ENCODE measurements around the gene ACAD9.
"Not testable (repeated sequence)": the region's sequence is repeated elsewhere in the genome, so short reads cannot be mapped to it uniquely, and the experiment has no call there.

ACAD9 gene

DNA sequence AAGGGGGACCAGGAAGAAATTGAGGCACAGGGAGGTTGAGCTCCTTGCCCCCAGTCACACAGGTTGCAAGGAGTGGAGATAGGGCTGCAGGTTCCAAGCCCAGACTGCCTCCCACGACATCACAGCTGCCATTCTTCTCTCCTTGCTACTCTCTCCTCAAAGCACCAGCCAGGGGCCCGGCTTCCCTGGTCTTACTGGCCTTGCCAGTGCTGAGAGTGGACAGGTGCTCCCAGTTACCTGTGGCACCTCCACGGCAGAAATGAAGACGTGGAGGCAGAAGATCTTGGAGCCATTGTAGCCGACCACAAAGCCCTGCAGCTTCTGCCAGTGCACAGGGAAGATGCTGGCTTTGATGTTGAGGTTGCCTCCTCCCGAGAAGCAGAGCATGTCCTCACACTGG, 17.9 kb upstream of the ACAD9 start:
- DNase-seq (ENCODE audit: low read depth): no peak

DNA sequence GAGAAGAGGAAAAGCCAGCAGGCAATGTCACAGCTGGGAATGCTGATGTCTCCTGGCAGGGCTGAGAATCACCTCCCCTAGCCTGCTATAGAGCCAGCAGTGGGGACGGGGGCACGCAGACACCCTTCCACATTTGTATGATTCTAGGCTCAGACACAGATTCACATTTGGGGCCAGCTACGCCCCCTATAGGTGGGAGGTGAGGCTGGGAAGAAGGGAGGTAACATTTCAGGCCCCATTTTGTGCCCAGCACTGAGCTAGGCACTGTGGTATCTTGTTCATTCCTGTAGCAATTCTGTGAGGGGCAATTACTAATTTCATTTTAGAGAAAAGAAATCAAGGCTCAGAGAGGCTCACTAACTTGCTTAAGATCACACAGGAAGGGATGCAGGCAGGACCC, 15.9 kb upstream of the ACAD9 start:
- no peak for DNase-seq (ENCODE audit: low read depth)

DNA sequence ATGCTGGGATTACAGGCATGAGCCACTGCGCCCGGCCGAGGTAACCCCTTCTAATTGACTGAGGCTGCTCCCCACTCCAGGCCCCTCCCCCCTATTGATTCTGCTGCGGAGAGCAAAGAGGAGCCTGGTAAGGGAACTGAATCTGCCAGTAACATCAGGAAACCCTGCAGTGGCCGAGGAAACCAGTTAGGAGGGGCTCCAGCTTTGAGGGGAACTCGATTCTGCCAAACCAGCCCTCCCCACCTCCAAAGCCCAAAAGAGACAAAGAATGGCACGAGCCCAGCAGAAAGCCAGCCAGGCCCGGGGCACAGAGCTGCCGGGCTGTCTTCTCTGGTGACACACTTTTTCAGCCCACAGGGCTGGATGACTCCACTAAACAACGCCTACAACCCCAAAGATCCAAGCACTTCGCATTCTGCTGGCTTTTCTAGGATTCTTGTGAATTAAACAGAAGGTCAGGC, 15.0 kb upstream of the ACAD9 start:
- no peak for DNase-seq (ENCODE audit: low read depth)

DNA sequence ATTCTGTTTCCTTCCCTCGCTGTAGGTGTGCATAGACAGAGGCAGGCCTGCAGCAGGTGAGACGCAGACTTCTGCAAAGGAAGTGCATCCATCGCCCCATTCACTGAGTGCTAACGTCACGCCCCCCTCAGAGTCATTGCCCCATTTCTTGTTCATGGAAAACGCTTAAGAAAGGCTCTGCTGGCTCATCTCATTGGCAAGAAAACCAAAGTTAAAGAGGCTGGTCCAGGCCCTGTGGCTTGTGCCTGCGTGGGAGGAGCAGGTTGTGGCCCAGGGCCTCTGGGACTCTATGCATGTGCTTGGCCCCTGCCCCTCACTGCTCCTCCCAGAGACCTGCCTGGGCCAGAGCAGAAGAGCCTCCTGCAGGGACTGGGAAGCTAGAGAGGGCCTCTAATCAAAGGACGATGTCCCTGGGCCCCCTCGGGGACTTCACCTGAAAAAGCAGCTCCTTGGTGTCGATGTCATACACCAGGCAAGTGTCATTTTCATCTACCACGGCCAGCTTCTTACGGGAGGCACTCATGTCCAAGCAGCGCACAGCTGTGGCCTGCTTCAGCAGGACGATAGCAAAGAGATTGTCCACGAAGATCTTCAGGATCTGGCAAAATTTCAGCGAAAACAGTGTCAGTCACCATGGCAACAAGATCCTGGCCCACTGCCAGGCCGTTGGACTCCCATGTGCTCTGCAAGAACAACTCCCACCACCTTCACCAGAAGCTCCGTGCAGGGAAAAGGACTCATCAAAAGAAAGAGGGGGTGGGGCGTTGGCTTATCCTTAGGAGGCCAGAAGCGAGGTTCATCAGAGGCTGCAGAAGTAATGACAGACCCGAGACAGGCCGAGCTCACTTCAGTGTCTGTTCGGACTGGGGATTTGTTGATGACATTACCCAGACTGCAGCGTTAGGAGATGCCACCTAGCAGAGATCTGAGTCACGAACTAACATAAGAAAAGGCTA, 14.3 kb upstream of the ACAD9 start:
- peak; percentile 22 for DNase-seq (ENCODE audit: low read depth)

DNA sequence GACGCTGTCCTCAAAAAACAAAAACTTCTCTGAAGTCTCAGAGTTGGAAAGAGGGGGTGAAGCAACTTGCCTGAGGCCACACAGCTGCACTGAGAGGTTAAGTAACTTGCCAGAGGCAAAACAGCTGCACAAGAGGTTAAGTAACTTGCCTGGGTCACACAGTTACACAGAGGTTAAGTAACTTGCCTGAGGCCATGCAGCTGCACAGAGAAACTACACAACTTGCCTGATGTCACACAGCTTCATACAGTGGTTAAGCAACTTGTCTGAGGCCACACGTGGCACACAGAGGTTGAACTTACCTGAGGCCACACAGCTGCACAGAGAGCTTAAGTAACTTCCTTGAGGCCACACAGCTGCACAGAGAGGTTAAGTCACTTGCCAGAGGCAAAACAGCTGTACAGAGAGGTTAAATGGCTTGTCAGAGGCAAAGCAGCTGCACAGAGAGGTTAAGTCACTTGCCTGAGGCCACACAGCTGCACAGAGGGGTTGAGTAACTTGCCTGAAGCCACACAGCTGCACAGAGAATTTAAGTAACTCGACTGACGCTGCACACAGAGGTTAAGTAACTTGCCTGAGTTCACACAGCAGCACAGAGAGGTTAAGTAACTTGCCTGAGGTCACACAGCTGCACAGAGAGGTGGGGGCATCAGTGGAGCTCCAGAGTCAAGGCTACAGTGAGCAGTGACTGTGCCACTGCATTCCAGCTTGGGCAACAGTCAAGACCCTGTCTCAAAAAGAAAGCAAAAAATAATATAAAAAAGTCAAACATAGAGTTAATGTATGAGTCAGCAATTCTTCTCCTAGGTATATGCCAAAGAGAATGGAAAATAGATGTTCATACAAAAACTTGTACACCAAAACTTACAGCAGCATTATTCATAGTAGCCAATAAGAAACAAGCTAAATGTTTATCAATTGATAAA, 12.0 kb upstream of the ACAD9 start:
- no peak for DNase-seq (ENCODE audit: low read depth)

DNA sequence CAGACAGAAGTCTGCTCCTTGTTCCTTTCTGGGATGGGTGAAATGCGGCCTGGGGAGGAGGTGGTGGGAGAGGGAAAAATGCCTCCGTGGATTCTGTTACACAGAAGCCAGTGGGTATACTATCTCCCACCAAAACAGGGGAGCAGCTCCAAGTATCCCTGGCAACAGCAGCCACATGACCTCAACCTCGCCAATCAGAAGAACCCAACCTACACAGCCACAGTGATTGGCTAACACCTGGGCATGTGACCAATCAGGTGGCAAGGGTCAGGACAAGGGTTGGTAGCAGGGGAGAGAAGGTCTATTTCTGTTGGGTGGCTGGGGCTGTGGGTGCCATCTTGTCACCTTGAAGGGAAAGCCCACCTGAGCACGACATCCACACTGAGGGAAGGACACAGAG, 9.1 kb upstream of the ACAD9 start:
- no peak for DNase-seq (ENCODE audit: low read depth)

DNA sequence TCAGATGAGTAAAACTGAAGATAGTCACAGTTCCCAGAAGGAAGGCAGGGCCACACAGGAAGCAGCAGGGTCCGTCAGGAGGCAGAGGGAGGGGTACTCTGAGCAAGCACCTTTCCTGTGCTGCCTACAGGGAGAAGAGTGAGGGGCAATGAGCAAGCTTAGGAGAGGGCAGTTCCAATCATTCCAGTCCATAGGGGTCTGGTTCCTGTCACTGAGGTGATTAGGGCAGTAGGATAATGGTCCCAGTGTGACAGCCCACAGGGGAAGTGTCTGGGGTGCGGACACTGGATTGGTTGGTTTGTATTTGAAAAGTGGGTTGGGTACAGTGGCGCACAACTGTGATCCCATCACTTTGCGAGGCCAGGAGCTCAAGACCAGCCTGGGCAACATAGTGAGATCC, 7.1 kb upstream of the ACAD9 start:
- no peak for DNase-seq (ENCODE audit: low read depth)

DNA sequence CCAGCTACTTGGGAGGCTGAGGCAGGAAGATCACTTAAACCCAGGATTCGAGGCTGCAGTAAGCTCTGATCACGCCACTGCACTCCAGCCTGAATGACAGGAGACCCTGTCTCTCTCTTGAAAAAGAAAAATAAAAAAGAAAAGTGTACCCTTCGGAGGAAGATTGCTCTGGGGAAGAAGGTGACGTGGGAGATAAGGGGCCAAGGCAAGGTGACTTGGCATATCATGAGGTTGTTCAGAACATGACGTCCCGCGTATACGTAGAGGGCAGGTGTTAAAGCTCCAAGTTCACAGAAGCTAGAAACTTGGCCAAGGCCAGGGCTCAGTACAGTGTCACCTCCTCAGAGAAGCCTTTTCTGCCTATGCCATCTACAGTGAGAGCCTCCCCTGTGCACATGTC, 6.7 kb upstream of the ACAD9 start:
- DNase-seq (ENCODE audit: low read depth): no peak

DNA sequence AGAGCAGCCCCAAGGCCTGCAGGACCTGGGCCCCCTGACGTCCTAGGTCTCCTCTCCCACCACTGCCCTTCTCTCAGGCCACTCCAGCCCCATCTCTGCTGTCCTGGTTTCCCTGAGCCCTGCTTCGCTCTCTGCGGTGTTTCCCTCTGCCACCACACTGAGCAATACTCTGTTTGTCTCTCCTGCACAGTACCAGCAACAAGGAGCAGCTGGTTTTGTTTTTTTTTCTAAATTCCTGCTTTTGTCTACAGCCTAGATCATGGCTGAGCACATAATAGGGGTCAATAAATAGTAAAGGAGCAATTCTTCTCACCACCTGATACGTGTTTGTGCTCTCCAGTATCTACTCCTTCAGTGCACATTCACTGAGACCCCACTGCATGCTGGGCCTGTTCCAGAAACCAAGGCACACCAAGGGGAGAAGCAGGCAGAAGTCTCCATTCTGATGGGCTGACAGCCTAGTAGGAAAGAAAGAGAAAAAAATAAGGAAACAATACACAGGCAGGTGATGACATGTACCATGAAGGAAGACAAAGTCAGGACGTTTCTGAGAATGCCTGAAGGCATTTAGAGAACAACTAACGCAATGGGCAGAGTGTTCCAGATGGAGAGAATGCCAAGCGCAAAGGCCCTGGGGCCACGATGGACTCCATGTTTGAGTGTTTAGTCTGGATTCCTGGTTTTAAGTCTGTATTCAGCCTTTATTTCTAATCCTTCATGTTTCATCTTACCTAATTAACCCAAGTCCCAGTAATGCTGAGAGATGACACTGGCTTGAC, 6.0 kb upstream of the ACAD9 start:
- DNase-seq (ENCODE audit: low read depth): no peak

DNA sequence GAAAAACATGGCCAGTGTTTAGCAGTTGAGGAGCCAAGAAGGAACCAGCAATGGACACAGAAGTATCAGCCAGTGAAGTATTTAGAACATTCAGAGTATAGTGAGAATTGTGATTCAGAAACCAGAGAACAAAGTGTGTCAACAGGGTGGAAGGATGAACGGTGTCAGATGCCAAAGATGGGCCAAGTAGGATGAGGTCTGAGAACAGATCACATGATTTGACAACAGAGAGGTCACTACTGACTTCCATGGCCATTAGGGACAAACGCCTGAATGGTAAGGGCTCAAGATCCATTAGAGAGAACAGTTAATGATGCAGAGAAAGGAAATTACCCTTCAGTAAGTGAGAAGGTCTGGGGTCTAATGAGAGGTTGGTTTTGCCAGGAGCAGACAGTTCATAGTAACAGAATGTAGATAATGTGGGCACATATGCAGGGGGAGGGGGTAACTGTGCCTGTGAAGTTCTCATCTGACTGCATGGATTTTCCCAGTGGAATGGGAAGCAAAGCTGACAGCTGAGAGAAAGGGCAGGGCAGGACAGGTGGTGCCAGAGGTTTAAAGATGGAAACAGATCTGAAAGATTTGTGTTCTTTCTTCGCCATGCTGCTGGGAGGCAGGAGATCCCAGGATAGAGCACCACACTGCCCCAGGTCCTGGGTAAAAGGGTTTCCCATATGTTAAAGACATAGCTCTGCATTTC, 4.8 kb upstream of the ACAD9 start:
- DNase-seq (ENCODE audit: low read depth): no peak

DNA sequence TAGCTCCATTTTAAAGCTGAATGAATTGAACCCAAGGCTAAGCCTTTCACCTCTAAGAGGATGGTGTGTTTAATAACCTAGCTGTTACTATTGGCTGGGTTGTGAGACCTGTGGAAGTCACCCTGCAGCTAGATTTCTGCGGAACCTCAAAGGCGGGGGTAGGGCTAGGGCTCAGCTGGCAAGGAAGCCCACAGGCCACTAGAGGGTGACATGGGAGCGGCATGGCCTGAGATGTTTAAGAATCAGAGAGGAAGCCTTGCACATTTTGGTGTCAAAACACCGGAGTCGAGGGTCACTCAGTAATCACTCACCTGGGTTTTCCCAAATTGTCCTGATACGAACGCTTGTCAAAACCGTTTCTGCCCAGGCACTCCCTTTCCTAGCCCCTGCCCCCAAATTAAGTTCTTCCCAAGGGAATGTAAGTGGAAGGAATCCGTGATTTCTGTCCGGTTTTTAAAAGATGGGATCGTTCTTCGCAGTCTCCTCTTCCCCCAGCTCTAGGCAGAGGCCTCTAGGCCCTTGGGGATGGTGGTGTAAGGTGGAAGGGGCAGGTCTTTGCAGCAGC, 3.8 kb upstream of the ACAD9 start:
- no peak for DNase-seq (ENCODE audit: low read depth)

DNA sequence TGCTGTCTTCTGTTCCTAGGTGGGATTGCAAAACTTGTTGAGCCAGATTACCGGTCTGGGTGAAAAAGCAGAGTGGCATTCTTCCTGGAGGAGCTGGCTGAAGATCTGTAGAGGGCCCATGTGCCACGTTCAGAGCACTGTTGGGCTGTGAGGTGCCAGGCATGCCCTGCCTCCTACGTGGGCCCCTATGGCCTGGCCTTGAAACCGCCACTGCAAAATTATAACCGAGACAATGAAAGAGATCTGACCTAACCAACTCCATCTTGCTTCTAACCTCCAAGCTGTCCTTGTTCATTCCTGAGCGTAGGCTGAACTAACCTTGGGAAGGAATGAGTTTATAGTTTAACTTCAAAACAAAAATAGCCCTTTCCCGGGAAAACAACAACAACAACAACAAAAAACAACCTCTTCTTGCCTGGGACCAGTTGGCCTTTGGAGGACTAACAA, 1.4 kb upstream of the ACAD9 start:
- no peak for DNase-seq (ENCODE audit: low read depth)

DNA sequence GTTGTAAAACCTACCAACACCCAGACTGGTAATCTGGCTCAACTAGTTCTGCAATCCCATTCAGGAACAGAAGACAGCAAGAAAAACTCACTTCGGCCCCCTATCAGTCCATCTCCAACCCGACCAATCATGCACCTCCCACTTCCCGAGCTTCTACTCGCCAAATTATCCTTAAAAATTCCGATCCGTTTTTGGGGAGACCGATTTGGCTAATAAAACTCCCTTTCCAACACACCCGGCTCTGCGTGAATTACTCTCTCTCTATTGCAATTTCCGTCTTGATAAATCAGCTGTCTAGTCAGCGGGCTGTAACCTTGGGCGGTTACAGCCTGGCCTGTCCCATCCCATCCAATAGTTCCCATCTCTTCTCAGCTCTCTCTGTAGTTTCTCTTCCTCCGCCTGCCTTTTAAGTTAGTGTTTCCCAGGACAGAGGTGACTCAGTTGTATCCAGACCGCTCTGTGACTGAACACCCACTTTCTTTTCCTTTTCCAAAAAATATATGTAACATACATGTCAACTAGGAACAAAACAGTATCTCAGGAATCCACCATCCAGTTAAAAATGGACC, 780 bp upstream of the ACAD9 start:
- peak; percentile 80 for DNase-seq (ENCODE audit: low read depth)

DNA sequence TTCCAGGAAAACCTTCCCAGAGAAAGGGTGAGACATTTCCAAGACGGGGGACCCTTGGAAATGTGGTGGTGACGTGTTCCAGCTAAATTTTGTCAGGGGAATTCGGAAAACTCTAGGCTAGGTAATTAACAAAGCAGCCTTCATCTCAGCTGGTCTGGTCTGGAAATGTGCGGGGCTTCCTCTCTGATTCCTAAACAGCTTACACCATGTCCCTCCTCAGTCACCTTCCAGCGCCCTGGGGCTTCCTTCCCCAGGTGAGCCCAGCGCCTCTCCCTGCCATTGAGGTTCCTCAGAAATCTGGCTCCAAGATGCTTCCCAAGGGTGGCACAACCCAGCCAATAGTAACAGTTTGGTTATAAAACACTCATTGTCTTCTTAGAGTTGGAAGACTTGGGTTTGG, 571 bp downstream of the ACAD9 start:
- no peak for DNase-seq (ENCODE audit: low read depth)

DNA sequence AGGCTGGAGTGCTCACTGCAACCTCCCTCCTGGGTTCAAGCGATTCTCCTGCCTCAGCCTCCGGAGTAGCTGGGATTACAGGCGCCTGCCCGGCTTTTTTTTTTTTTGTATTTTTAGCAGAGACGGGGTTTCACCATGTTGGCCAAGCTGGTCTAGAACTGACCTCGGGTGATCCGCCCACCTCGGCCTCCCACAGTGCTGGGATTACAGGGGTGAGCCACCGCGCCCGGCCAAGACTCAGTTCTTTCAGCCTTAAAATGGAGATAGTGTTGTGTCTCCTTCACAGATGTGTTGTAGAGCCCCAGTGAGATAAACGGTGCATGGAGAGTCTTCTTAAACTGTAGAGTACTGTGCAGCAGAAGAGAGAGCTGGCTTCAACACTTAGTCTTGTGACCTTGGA, 1.0 kb downstream of the ACAD9 start:
- not testable (repeated sequence) for DNase-seq (ENCODE audit: low read depth)

DNA sequence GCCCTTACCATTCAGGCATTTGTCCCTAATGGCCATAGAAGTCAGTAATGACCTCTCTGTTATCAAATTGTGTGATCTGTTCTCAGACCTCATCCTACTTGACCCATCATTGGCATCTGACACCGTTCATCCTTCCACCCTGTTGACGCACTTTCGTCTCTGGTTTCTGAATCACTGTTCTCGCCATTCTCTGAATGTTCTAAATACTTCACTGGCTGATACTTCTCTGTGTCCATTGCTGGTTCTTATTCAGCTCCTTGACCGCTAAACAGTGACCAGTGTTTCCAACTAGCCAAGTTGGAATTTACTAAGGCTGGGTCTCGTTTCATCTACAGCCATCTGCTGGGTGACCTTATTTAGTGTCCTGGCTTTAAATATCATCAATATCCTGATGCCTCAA, 2.2 kb downstream of the ACAD9 start:
- no peak for DNase-seq (ENCODE audit: low read depth)

DNA sequence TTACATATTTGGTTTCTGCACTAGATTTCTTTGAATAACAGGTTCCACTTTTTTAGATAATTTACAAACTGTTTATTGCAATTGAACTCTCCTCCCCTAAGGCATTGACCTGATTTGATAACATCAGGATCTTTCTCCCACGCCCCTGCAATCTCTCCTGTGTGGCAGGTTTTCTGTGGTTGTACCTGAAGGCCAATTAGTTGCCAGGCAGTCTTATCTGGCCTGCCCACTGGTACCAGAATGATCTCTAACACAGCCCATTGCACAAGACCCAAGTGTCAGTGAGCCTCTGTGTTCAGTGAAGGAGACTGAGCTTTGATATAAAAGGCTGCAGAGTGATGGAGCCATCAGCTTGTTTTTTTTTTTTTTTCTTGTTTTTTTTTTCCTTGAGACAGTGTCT, 3.3 kb downstream of the ACAD9 start:
- DNase-seq (ENCODE audit: low read depth): no peak

DNA sequence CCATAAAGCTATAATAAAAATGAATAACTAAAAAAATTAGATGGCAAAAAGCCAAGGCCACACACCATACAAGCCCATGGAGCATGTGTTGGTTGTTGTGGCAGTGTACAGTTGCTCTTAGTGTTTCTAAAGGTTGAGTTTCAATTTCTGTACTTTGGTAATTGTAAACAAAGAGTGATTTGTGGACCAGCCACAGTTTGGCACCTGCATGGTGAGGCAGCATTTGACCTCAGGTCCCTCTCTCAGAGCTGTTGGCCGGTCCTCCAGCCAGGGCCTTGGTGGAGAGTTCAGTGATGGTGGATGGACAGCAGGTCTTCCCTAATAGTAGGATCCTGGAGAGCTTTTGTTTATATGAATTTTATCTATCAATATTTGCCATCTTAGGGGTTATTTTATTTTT, 5.6 kb downstream of the ACAD9 start:
- no peak for DNase-seq (ENCODE audit: low read depth)

DNA sequence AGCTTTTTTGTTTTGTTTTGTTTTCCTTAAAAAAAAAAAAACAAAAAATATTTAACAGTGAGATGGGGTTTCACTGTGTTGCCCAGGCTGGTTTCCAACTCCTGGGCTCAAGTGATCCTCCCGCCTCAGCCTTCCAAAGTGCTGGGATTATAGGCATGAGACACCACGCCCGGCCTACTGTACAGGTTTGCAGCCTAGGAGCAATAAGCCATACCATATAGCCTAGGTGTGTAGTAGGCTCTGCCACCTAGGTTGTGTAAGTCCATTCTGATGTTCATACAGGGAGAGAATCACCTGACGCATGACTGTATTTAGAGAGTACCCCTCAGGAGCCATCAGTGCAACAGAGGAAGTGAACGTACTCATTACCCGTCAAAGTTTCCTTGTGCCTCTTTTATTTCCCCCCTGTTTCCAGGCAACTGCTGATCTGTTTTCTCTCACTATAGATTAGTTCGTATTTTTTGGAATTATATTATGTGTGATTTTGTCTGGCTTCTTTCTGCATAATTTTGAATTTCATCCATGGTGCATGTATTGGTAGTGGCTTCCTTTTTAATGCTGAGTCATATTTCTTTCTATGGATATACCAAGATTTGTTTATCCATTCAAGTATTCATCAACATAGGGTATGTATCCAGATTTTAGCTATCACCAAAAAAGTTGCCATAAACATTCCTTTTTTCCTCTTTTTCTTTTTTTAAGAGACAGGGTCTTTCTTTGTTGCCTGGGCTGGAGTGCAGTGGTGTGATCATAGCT, 9.9 kb downstream of the ACAD9 start:
- no peak for DNase-seq (ENCODE audit: low read depth)

Data from iris pigment epithelial cell (primary cell).